Mesodermal cell (in vitro differentiated cells): ENCODE measurements around the gene DAPL1.
"Not testable (repeated sequence)": the region's sequence is repeated elsewhere in the genome, so short reads cannot be mapped to it uniquely, and the experiment has no call there.

Experiments used
- H3K27ac ChIP-seq: 2 replicates; pipeline ENCODE4 v1.7.0; 2013; ENCODE audit warnings: mild to moderate bottlenecking, low read depth, low read length, moderate library complexity; ENCODE audit not compliant: severe bottlenecking
- H3K36me3 ChIP-seq: 2 replicates; pipeline ENCODE4 v1.7.1; 2013; ENCODE audit warnings: mild to moderate bottlenecking, low read length, moderate library complexity; ENCODE audit not compliant: control insufficient read depth, insufficient read depth
- H3K4me1 ChIP-seq: one replicate; pipeline ENCODE4 v1.7.1; 2013; ENCODE audit warnings: mild to moderate bottlenecking, low read length; ENCODE audit not compliant: insufficient read depth, control insufficient read depth, poor library complexity, severe bottlenecking
- H3K4me3 ChIP-seq: 2 replicates; pipeline ENCODE4 v1.7.0; 2013; ENCODE audit warnings: low read length, control low read depth, mild to moderate bottlenecking; ENCODE audit not compliant: insufficient read depth, poor library complexity, severe bottlenecking; ENCODE audit errors: extremely low read depth
- H3K9me3 ChIP-seq: 2 replicates; pipeline ENCODE4 v1.7.1; 2013; ENCODE audit warnings: mild to moderate bottlenecking, low read length, moderate library complexity; ENCODE audit not compliant: control insufficient read depth
- WGBS, 2 experiments: methylation state at CpG; one replicate each; pipeline ENCODE4 v1.1.5; 2013; ENCODE audit warnings: missing lambda C conversion rate in 2 of 2; ENCODE audit not compliant: insufficient coverage in 2 of 2; 5-methylcytosine and 5-hydroxymethylcytosine counted together

Gene DAPL1

DNA sequence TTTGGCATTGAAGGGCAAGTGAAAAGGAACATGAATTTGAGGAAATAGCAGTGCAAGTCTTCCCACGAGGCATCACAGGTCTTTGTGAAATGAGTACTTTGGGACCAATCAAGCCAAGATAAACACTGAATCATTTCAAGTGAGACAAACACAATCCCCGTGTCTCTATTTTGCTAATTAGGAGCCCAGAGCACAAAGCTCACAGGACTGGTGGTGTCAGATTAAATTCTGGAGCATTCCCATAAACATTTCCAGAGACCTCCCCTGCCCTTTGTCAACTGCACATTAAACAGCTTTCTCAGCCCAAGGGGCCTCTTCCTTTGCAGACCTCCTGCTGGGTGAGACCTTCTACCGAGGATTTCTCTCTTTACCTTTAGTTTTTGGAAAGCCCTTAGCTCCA, 50.7 kb downstream of the DAPL1 start:
- H3K4me3 ChIP-seq, result no peak overlapping the region
- 41 to 44% methylated on average over 2 to 3 of the region's 3 CpGs for WGBS, 2 experiments
- no peaks in the 10 kb centered on the region for H3K9me3 ChIP-seq
- H3K36me3 ChIP-seq, result no peaks in the 10 kb centered on the region
- no peak overlapping the region for H3K27ac ChIP-seq
- peaks cover 7% of the 10 kb centered on the region for H3K4me1 ChIP-seq

DNA sequence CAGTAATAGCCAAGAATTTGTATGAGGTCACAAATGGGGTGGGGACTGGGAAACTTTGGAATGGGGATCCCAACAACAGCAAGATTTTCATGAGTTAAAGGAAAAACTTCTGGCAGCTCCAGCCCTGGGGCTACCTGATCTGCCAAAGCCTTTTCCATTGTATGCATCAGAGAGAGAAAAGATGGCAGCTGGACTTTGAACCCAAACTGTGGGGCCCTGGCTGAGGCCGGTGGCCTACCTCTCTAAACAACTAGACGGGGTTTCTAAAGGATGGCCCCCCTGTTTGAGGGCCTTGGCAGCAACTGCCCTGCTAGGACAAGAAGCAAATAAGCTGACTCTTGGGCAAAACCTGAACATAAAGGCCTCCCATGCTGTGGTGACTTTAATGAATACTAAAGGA, 52.4 kb downstream of the DAPL1 start:
- no CpG with 5 or more reads among the region's 2 CpGs for WGBS, 2 experiments
- not testable (repeated sequence) for H3K4me1 ChIP-seq, H3K27ac ChIP-seq, H3K4me3 ChIP-seq, H3K9me3 ChIP-seq, H3K36me3 ChIP-seq

DNA sequence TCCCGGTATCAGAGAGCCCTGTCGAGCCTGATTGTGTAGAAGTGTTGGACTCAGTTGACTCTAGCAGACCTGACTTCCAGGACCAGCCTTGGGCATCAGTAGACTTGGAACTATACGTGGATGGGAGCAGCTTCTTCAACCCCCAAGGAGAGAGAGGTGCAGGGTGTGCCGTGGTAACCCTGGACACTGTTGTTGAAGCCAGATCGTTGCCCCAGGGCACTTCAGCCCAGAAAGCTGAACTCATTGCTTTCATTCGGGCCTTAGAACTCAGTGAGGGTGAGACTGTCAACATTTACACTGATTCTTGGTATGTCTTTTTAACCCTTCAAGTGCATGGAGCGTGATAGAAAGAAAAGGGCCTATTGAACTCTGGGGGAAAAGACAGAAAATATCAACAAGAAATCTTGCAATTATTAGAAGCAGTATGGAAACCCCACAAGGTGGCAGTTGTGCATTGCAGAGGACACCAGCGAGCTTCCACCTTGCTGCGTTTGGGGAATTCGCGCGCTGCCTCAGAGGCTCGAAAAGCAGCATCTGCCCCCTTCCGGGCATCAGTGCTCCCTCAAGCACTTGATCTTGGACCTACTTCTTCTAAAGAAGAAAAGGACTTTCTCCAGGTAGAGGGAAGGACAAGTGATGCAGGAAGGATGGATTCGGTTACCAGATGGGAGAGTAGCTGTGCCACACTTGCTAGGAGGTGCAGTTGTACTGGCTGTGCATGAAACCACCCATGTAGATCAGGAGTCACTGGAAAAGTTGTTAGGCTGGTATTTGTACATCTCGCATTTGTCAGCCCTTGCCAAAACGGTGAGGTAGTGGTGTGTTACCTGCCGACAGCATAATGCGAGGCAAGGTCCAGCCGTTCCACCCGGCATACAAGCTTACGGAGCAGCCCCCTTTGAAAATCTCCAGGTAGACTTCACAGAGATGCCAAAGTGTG, 53.2 kb downstream of the DAPL1 start:
- 89 to 93% methylated on average over 8 to 12 of the region's 22 CpGs for WGBS, 2 experiments
- H3K4me1 ChIP-seq, result not testable (repeated sequence)

DNA sequence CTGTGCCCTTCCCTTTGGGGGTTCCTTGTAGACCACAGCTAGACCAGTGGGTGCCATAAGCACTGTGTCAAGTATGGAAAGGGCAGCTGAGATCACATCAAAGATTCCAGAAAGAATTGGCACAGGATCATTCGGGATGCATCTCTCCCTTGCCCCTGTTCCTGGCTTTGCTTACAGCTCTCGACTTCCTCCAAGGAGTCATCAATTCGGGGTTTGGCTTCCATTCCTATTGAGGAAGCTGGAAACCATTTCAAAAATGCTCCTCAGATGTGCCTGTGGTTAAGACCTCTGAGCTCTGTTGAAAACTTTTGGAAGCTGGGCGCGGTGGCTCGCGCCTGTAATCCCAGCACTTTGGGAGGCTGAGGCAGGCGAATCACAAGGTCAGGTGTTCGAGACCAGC, 65.1 kb downstream of the DAPL1 start:
- not testable (repeated sequence) for H3K4me1 ChIP-seq, H3K4me3 ChIP-seq, H3K36me3 ChIP-seq, H3K9me3 ChIP-seq, H3K27ac ChIP-seq
- 94 to 100% methylated on average over 7 of the region's 9 CpGs for WGBS, 2 experiments

More for the DNA sequence above, 53.2 kb downstream of the DAPL1 start:
- not testable (repeated sequence) for H3K4me3 ChIP-seq, H3K36me3 ChIP-seq, H3K9me3 ChIP-seq, H3K27ac ChIP-seq

DNA sequence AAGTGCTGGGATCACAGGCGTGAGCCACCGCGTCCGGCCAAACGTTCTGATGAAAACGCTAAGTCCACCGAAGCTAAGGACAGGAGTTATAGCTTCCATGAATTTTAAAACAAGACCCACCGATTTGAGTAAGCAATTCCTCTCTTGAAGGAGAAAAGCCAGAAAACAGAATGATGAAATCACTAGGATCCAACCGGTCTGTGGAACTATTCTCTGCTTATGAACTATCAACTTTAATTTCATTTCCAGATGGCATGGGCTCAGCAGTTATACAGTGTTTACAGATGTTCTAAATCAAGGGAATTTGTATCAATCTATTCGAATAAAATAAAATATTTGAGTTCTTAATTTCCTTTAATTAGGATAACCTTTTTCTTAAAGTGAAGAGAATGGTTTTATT, 66.5 kb downstream of the DAPL1 start:
- H3K9me3 ChIP-seq, H3K4me1 ChIP-seq, H3K27ac ChIP-seq, H3K36me3 ChIP-seq, H3K4me3 ChIP-seq: not testable (repeated sequence)
- 93 to 98% methylated on average over 8 to 9 of the region's 10 CpGs for WGBS, 2 experiments

DNA sequence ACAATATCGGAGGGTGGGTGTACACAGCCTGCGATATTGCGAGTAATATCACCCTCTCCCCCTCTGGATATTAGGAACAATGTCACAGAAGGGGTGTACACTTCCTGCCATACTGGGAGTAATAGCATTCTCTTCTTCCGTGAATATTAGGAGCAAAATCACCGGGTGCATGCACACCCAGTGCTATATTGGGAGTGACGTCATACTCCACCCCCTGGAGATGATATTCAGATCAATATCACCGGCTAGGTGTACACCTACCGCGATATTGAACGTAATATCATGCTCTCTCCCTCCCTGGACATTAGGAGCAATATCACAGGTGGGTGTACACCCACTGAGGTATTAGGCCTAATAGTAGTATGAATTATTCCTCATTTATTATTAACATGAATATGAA, 70.4 kb downstream of the DAPL1 start:
- H3K4me3 ChIP-seq, H3K36me3 ChIP-seq, H3K4me1 ChIP-seq, H3K9me3 ChIP-seq, H3K27ac ChIP-seq: not testable (repeated sequence)
- 80 to 100% methylated on average over 2 to 3 of the region's 10 CpGs for WGBS, 2 experiments
